Erythroblast (primary cell): ENCODE measurements around the gene LRRC18.

Source experiments
- GATA1 ChIP-seq: IDR thresholded peaks from 2 replicates; pipeline ENCODE4 v1.6.1; 2011; ENCODE audit warnings: low read depth, mild to moderate bottlenecking, control low read depth, low read length, moderate library complexity
- POLR2A ChIP-seq: IDR thresholded peaks from 2 replicates; pipeline ENCODE4 v1.6.1; 2011; ENCODE audit warnings: mild to moderate bottlenecking, low read length

DNA sequence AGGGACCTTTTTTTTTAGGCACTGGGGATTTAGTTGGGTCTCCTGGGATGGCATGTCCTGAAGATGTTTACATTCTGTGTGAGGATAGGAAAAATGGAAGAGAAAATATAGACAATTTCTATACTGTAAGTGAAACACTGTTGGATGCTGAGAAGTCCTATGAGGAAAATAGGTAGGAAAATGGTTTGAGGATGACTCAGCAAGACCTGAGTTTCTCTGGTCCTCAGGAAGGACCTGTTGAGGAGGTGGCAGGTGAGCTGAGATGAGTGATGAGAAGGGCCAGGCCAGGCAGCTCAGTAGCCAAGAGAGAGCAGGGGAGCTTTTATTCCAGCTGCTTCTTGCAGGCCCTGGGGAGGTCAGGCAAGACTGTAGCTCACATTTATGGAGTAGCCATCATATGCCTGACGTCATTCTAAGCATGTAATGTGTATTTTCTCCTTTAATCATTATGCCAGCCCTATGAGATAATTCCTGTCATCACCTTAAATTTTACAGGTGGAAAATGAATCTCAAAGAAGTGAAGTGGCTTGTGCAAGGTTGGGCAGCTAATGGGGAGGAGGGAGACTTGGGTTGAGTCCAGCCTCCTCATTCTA lies 19.1 kb upstream of the LRRC18 start:
- no peak for TF ChIP-seq POLR2A
- TF ChIP-seq GATA1: no peak
